AG08395 (cell line): ENCODE results near the gene SLC10A7.
A peak's percentile ranks its signal among the peaks of the same experiment; 100 is the strongest.

ENCODE experiments used
- DNase-seq: peaks from one replicate; pipeline ENCODE4 v3.0.0; 2012; ENCODE audit warnings: mixed read lengths, low spot score

SLC10A7 gene

GRCh38 chr4:146257511-146257910 lies 264.2 kb downstream of the SLC10A7 start:
- DNase-seq, result no peak

GRCh38 chr4:146256328-146256727 lies 265.4 kb downstream of the SLC10A7 start:
- no peak for DNase-seq

- DNase-seq, result peak; percentile 29
Measured at GRCh38 chr4:146255874-146256273, 265.9 kb downstream of the SLC10A7 start.

- peak; percentile 38 for DNase-seq
Measured at GRCh38 chr4:146255463-146255862, 266.3 kb downstream of the SLC10A7 start.

- DNase-seq, result no peak
Measured at GRCh38 chr4:146252969-146253611, 268.6 kb downstream of the SLC10A7 start.

- no peak for DNase-seq
Measured at GRCh38 chr4:146247356-146247755, 274.4 kb downstream of the SLC10A7 start.

- no peak for DNase-seq
Measured at GRCh38 chr4:146246381-146246780, 275.4 kb downstream of the SLC10A7 start.

GRCh38 chr4:146245850-146246249 lies 275.9 kb downstream of the SLC10A7 start:
- DNase-seq, result peak; percentile 17

GRCh38 chr4:146245246-146245645 lies 276.5 kb downstream of the SLC10A7 start:
- DNase-seq, result peak; percentile 20

- no peak for DNase-seq
Measured at GRCh38 chr4:146244496-146244895, 277.2 kb downstream of the SLC10A7 start.

- no peak for DNase-seq
Measured at GRCh38 chr4:146243883-146244277, 277.9 kb downstream of the SLC10A7 start.

- DNase-seq, result peak; percentile 14
Measured at GRCh38 chr4:146243141-146243882, 278.4 kb downstream of the SLC10A7 start.

GRCh38 chr4:146238107-146238506 lies 283.6 kb downstream of the SLC10A7 start:
- no peak for DNase-seq

- no peak for DNase-seq
Measured at GRCh38 chr4:146237092-146237491, 284.6 kb downstream of the SLC10A7 start.

- no peak for DNase-seq
Measured at GRCh38 chr4:146236216-146236615, 285.5 kb downstream of the SLC10A7 start.

- peak; percentile 24 for DNase-seq
Measured at GRCh38 chr4:146235654-146236177, 286.0 kb downstream of the SLC10A7 start.

- DNase-seq, result no peak
Measured at GRCh38 chr4:146232131-146232722, 289.5 kb downstream of the SLC10A7 start.

- no peak for DNase-seq
Measured at GRCh38 chr4:146229406-146229805, 292.3 kb downstream of the SLC10A7 start.

GRCh38 chr4:146224326-146224966 lies 297.3 kb downstream of the SLC10A7 start:
- no peak for DNase-seq

- peak; percentile 19 for DNase-seq
Measured at GRCh38 chr4:146222313-146222712, 299.4 kb downstream of the SLC10A7 start.

GRCh38 chr4:146214238-146214637 lies 307.5 kb downstream of the SLC10A7 start, which contains the start of gene REELD1:
TSS of gene REELD1 (plus strand) at chr4:146214538. CDS start at chr4:146216953, 2,415 bp downstream.
- no peak for DNase-seq

- no peak for DNase-seq
Measured at GRCh38 chr4:146212781-146213180, 309.0 kb downstream of the SLC10A7 start.
